ENCODE measurements around the gene GUCY1A1.

The GUCY1A1 gene

GRCh38 chr4:155759372-155760252 is 93.0 kb downstream of the GUCY1A1 start:
- Histone ChIP-seq H3K4me1 (ENCODE audit: insufficient read depth, poor library complexity, severe bottlenecking) (no peaks in the 10 kb centered on the region), H3K27ac (ENCODE audit: poor library complexity, severe bottlenecking) (no peak overlapping the region), H3K4me3 (ENCODE audit: severe bottlenecking) (peak overlapping the region; percentile 29), H3K9me3 (ENCODE audit: severe bottlenecking) (no peaks in the 10 kb centered on the region), H3K36me3 (ENCODE audit: low read depth) (no peaks in the 10 kb centered on the region), H3K27me3 (ENCODE audit: insufficient read depth, poor library complexity, severe bottlenecking) (no peaks in the 10 kb centered on the region)
- ATAC-seq (ENCODE audit: low read depth) (peak; percentile 43), DNase-seq (ENCODE audit: low spot score) (no peak)
- TF ChIP-seq, protein P1, sequence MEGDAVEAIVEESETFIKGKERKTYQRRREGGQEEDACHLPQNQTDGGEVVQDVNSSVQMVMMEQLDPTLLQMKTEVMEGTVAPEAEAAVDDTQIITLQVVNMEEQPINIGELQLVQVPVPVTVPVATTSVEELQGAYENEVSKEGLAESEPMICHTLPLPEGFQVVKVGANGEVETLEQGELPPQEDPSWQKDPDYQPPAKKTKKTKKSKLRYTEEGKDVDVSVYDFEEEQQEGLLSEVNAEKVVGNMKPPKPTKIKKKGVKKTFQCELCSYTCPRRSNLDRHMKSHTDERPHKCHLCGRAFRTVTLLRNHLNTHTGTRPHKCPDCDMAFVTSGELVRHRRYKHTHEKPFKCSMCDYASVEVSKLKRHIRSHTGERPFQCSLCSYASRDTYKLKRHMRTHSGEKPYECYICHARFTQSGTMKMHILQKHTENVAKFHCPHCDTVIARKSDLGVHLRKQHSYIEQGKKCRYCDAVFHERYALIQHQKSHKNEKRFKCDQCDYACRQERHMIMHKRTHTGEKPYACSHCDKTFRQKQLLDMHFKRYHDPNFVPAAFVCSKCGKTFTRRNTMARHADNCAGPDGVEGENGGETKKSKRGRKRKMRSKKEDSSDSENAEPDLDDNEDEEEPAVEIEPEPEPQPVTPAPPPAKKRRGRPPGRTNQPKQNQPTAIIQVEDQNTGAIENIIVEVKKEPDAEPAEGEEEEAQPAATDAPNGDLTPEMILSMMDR (IDR thresholded peaks at IDR 0.05; ENCODE audit: poor library complexity, severe bottlenecking), result no peak

DNA sequence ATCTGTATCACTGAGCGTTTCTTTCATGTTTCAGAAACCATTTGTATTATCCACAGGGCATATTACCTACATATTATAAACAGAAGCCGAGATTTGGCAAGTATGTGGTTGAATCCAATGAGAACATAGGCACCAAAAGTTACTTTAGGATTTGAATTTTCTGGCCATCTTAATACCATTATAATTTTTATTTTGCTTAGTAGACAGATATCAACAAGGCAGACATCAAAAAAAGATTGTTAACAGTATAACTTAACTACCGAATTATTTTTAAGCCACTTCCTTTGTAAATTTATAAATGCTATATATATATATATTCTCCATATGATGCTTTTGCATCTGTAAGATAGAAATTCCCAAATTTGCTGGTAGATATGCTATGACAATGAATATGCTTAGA is 94.4 kb downstream of the GUCY1A1 start:
- no peak for ATAC-seq (ENCODE audit: low read depth)
- Histone ChIP-seq H3K4me3 (ENCODE audit: severe bottlenecking) (no peak overlapping the region), H3K27ac (ENCODE audit: poor library complexity, severe bottlenecking) (no peak overlapping the region)

DNA sequence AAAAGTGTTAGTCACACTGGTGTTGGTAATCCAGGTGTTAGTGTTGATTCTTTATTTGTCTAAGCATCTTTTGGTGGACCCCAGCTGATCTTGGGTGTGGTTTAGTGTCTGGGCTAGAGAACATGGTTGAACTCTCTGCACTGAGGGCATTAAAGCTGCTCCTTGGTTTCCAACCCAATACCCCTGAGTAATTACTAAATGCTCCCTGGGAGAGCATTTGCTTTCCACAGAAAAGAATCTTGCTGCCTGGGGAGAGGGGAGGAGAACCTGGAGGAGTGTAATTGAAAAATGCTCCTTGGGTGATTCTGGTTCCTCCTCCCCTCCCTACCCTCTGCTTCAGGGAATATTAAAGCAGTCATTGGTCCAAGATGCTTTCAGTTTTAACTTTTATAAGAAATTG is 95.3 kb downstream of the GUCY1A1 start:
- TF ChIP-seq, protein P1 (IDR thresholded peaks at IDR 0.05; ENCODE audit: poor library complexity, severe bottlenecking), result no peak
- Histone ChIP-seq H3K36me3 (ENCODE audit: low read depth) (no peaks in the 10 kb centered on the region), H3K9me3 (ENCODE audit: severe bottlenecking) (no peaks in the 10 kb centered on the region)

More for the DNA sequence above, 94.4 kb downstream of the GUCY1A1 start:
- H3K9me3 ChIP-seq (ENCODE audit: severe bottlenecking), result no peaks in the 10 kb centered on the region
- TF ChIP-seq, protein P1 (IDR thresholded peaks at IDR 0.05; ENCODE audit: poor library complexity, severe bottlenecking), result no peak
- DNase-seq (ENCODE audit: low spot score), result no peak
- no peaks in the 10 kb centered on the region for H3K27me3 ChIP-seq (ENCODE audit: insufficient read depth, poor library complexity, severe bottlenecking)
- no peaks in the 10 kb centered on the region for H3K36me3 ChIP-seq (ENCODE audit: low read depth)
- H3K4me1 ChIP-seq (ENCODE audit: insufficient read depth, poor library complexity, severe bottlenecking), result no peaks in the 10 kb centered on the region

GRCh38 chr4:155762334-155762733 is 95.7 kb downstream of the GUCY1A1 start:
- Histone ChIP-seq H3K4me3 (ENCODE audit: severe bottlenecking) (no peak overlapping the region), H3K4me1 (ENCODE audit: insufficient read depth, poor library complexity, severe bottlenecking) (no peaks in the 10 kb centered on the region), H3K9me3 (ENCODE audit: severe bottlenecking) (no peaks in the 10 kb centered on the region), H3K27ac (ENCODE audit: poor library complexity, severe bottlenecking) (no peak overlapping the region), H3K36me3 (ENCODE audit: low read depth) (no peaks in the 10 kb centered on the region), H3K27me3 (ENCODE audit: insufficient read depth, poor library complexity, severe bottlenecking) (no peaks in the 10 kb centered on the region)
- TF ChIP-seq, protein P1 (IDR thresholded peaks at IDR 0.05; ENCODE audit: poor library complexity, severe bottlenecking), result no peak
- DNase-seq (ENCODE audit: low spot score) (no peak), ATAC-seq (ENCODE audit: low read depth) (no peak)

More for the DNA sequence above, 95.3 kb downstream of the GUCY1A1 start:
- Histone ChIP-seq H3K4me3 (ENCODE audit: severe bottlenecking) (no peak overlapping the region), H3K27me3 (ENCODE audit: insufficient read depth, poor library complexity, severe bottlenecking) (no peaks in the 10 kb centered on the region), H3K27ac (ENCODE audit: poor library complexity, severe bottlenecking) (no peak overlapping the region), H3K4me1 (ENCODE audit: insufficient read depth, poor library complexity, severe bottlenecking) (no peaks in the 10 kb centered on the region)
- ATAC-seq (ENCODE audit: low read depth) (no peak), DNase-seq (ENCODE audit: low spot score) (no peak)

GRCh38 chr4:155763551-155763950 is 96.9 kb downstream of the GUCY1A1 start:
- Histone ChIP-seq H3K27ac (ENCODE audit: poor library complexity, severe bottlenecking) (no peak overlapping the region), H3K9me3 (ENCODE audit: severe bottlenecking) (no peaks in the 10 kb centered on the region)
- TF ChIP-seq, protein P1 (IDR thresholded peaks at IDR 0.05; ENCODE audit: poor library complexity, severe bottlenecking), result no peak

More at GRCh38 chr4:155763551-155763950, 96.9 kb downstream of the GUCY1A1 start:
- Histone ChIP-seq H3K27me3 (ENCODE audit: insufficient read depth, poor library complexity, severe bottlenecking) (no peaks in the 10 kb centered on the region), H3K4me1 (ENCODE audit: insufficient read depth, poor library complexity, severe bottlenecking) (no peaks in the 10 kb centered on the region), H3K36me3 (ENCODE audit: low read depth) (no peaks in the 10 kb centered on the region), H3K4me3 (ENCODE audit: severe bottlenecking) (no peak overlapping the region)
- ATAC-seq (ENCODE audit: low read depth), result no peak
- no peak for DNase-seq (ENCODE audit: low spot score)

All from RWPE2 (cell line).